Measurements from ENCODE around the gene TMA7. TPM values are rescaled to one million over a fixed set of nuclear protein-coding genes. Genes with fewer than 3 reads are reported as not detected.
A peak's percentile ranks its signal among the peaks of the same experiment; 100 is the strongest.

The TMA7 gene
- total and polyA plus RNA-seq, 11 donors: 177 to 733 (median 205) TPM

DNA sequence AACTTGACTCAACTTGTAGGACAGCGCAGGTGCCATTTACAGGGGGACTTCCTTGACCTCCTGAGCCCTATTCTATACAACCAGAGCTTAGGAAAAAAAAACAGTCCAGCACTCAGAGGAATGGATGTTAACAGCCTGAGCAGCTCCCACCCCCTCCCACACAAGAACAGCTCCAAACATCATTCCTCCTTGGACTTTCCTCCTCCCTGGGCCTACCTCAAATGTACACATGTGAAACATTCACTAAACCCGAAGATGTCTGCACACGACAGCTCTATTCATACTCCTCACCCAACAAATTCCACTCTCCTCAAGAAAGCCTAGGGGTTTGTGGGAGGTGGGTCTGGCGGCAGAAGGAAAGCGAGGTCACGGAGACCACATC lies 6.0 kb downstream of the TMA7 start:
- TF ChIP-seq, protein P1, sequence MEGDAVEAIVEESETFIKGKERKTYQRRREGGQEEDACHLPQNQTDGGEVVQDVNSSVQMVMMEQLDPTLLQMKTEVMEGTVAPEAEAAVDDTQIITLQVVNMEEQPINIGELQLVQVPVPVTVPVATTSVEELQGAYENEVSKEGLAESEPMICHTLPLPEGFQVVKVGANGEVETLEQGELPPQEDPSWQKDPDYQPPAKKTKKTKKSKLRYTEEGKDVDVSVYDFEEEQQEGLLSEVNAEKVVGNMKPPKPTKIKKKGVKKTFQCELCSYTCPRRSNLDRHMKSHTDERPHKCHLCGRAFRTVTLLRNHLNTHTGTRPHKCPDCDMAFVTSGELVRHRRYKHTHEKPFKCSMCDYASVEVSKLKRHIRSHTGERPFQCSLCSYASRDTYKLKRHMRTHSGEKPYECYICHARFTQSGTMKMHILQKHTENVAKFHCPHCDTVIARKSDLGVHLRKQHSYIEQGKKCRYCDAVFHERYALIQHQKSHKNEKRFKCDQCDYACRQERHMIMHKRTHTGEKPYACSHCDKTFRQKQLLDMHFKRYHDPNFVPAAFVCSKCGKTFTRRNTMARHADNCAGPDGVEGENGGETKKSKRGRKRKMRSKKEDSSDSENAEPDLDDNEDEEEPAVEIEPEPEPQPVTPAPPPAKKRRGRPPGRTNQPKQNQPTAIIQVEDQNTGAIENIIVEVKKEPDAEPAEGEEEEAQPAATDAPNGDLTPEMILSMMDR (IDR thresholded peaks at IDR 0.05): no peak
- TF ChIP-seq POLR2A (IDR thresholded peaks at IDR 0.05): no peak
- peaks cover 0 to 51% (median 33%) of the 10 kb centered on the region in 9 donors for H3K36me3 ChIP-seq
- no peaks in the 10 kb centered on the region for H3K27me3 ChIP-seq
- no peak for DNase-seq
- H3K4me1 ChIP-seq: peaks cover 4 to 37% (median 28%) of the 10 kb centered on the region in 12 donors
- H3K4me3 ChIP-seq: peak overlapping the region; percentile 60 to 98 (median 84)
- peak overlapping the region; percentile 49 to 94 (median 88) for H3K27ac ChIP-seq
- intact Hi-C loops (cut with DNase I): loop anchor here in 2 of 10 donors (5.0 kb wide), 3 partner anchors 101 to 241 kb away; partner anchors contain the start of genes NCKIPSD (in 1 of the 2) and PFKFB4 (in 1 of the 2)
- no peaks in the 10 kb centered on the region for H3K9me3 ChIP-seq
- 12 to 16% (median 14%) methylated on average over 5 to 6 of the region's 6 CpGs for WGBS, 4 donors
- no peak for ATAC-seq

DNA sequence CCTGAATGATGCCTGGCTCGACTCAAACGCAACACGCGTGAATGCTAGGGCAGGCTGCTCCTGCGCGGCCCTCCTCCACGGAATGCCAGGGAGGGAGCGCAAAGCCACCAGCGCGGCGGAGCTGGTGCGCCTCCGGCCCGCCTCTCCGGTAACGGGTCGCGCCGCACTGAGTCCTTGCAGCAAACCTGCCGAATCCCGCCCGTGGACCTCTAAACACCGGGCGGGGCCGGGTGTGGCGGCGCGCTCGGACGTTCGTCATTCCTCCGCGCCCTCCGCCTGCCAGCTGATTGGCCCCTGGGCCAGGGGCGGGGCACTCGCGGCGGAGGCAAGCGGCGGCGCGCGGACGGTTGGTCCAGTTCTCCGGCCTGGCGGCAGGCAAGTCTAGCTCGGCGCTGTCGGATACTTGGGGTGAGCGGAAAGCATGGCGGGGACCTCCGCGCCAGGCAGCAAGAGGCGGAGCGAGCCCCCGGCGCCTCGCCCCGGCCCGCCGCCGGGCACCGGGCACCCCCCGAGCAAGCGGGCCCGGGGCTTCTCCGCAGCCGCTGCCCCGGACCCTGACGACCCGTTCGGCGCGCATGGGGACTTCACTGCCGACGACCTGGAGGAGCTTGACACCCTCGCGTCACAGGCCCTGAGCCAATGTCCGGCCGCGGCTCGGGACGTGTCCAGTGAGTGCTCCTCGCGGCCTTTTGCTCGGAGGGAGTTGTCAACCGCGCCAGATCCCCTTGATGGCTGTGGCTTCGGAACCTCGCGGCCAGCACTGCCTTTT lies 6.6 kb downstream of the TMA7 start, which contains the start of gene ATRIP:
TSS of gene ATRIP (plus strand) at position 313 of the 769 bp plus-strand sequence. CDS start at position 422, 109 bp downstream.
- Histone ChIP-seq H3K4me3 (peak within 1 kb of the TSS; percentile 60 to 98 (median 84)), H3K4me1 (peaks cover 4 to 31% (median 23%) of the 10 kb centered on the region in 12 donors), H3K27ac (peak within 1 kb of the TSS; percentile 49 to 94 (median 88)), H3K36me3 (peaks cover 0 to 51% (median 36%) of the 10 kb centered on the region in 9 donors), H3K9me3 (no peaks in the 10 kb centered on the region), H3K27me3 (no peaks in the 10 kb centered on the region)
- DNase-seq (peak; percentile 91 to 96 (median 93)), ATAC-seq (peak; percentile 95 to 99 (median 99))
- intact Hi-C loops (cut with DNase I): loop anchor here in 2 of 10 donors (5.0 kb wide), 3 partner anchors 101 to 241 kb away; partner anchors contain the start of genes NCKIPSD (in 1 of the 2) and PFKFB4 (in 1 of the 2)
- peak; percentile 90 to 98 for TF ChIP-seq POLR2A (IDR thresholded peaks at IDR 0.05)
- TF ChIP-seq, protein P1 (IDR thresholded peaks at IDR 0.05): peak in 3 of 12 donors; percentile 8 to 40 (median 9)
- 0% methylated on average over 20 to 91 of the region's 91 CpGs for WGBS, 4 donors

DNA sequence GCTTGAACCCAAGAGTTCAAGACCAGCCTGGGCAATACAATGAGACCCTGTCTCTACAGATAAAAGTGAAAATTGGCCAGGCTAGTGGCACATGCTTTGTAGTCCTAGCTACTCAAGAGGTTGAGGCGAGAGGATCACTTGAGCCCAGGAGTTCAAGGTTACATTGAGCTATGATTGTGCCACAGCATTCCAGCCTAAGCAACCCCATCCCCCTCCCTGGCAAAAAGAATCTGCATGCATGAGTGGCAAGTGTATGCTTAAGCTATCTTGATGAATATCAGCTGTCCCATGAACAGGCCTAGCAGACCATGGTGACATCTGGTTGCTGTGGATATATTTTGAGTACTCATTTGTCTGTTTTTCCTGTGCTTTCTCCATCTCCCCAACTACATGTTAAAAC lies 11.2 kb downstream of the TMA7 start:
- no peak for TF ChIP-seq POLR2A (IDR thresholded peaks at IDR 0.05)
- TF ChIP-seq, protein P1 (IDR thresholded peaks at IDR 0.05): no peak
- Histone ChIP-seq H3K9me3 (no peaks in the 10 kb centered on the region), H3K4me1 (peaks cover 4 to 14% (median 10%) of the 10 kb centered on the region in 12 donors), H3K27ac (no peak overlapping the region), H3K4me3 (no peak overlapping the region), H3K27me3 (no peaks in the 10 kb centered on the region), H3K36me3 (peaks cover 0 to 62% (median 52%) of the 10 kb centered on the region in 9 donors)
- intact Hi-C loops (cut with DNase I): no loop called here
- DNase-seq (no peak), ATAC-seq (no peak)
- WGBS, 4 donors: 43 to 56% (median 52%) methylated on average over 1 of the region's 1 CpG

DNA sequence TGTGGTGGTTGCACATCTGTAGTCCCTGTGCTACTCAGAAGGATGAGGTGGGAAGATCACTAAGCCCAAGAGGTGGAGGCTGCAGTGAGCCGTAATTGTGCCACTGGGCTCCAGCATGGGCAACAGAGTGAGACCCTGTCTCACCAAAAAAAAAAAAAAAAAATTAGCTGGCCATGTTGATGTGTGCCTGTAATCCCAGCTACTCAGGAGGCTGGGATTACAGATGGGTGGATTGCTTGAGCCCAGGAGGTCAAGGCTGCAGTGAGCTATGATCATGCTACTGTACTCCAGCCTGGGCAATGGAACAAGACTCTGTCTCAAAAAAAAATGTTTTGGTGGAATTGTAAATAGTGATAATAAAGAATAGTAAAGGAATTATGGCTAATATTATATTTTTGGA lies 16.4 kb downstream of the TMA7 start:
- Histone ChIP-seq H3K4me3 (no peak overlapping the region), H3K9me3 (no peaks in the 10 kb centered on the region), H3K27me3 (no peaks in the 10 kb centered on the region), H3K36me3 (peaks cover 0 to 100% (median 94%) of the 10 kb centered on the region in 9 donors), H3K27ac (no peak overlapping the region), H3K4me1 (no peaks in the 10 kb centered on the region)
- WGBS, 4 donors: 89 to 100% (median 98%) methylated on average over 1 of the region's 1 CpG
- ATAC-seq (no peak), DNase-seq (no peak)
- TF ChIP-seq, protein P1 (IDR thresholded peaks at IDR 0.05): no peak
- TF ChIP-seq POLR2A (IDR thresholded peaks at IDR 0.05): no peak
- intact Hi-C loops (cut with DNase I): no loop called here

Data from heart left ventricle (tissue), 16 donors.